ENCODE measurements around the gene UBR7.

- TF ChIP-seq CTCF (IDR thresholded peaks at IDR 0.05) (no peak), ATF2 (CRISPR knock-in tag; IDR thresholded peaks at IDR 0.05; ENCODE audit: borderline replicate concordance, low read depth) (no peak), IRF2 (CRISPR knock-in tag; IDR thresholded peaks at IDR 0.05; ENCODE audit: borderline replicate concordance, low read depth) (no peak)
These were observed 33.1 kb upstream of the UBR7 start for GRCh38 chr14:93173943-93174395.
